GM19025 (cell line): Measurements from ENCODE around the gene NCKAP5.

Source experiments
- ATAC-seq: cut with Tn5 transposase; IDR thresholded peaks from one replicate; pipeline ENCODE4 v1.9.1; 2021; ENCODE audit warnings: mild to moderate bottlenecking, low read depth, moderate library complexity; ENCODE audit not compliant: unreplicated experiment

Gene NCKAP5

DNA sequence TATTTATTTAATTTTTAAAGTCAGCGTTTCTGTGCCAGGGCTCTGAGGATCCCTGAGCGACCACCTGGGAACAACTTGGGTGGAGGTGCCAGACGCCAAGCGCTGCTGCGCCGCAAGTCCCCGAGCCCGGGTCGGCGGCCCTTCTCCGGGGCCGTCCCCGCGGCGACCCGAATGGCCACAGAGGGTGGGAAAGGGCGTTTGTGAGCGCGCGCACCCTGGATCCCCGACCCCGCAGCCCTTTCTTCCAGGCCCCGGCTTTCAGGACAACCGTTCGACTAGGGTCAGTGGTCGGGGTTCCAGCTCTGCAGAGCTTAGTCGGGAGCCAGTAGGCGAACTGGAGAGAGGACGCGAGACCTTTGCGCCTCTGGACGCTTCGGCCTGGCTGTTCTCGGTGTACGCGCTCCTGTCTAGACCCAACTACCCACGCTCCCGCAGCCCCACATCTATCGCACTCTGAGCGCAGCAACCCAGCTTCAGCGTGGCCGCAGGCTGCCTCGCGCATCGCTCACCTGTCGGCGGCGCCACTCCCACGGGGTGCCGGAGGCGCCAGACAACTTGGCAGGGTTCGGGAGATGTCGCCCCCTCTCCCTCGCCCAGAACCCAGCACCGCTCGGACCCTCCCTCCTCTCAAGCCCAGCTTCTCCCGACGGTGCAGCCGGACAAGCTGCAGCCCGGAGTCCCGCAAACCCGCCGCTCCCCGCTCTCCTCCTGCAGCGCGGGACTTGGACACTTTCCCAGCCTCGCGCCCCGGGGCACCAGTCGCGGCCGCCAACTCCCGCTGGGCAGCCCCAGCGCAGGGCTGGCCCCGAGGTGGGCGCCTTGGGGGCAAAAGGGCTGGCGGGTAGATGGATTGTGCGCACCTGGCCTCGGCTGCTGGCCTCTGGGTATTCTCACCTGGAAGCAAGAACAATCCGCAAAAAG is 899.0 kb downstream of the NCKAP5 start:
- no peak for ATAC-seq

DNA sequence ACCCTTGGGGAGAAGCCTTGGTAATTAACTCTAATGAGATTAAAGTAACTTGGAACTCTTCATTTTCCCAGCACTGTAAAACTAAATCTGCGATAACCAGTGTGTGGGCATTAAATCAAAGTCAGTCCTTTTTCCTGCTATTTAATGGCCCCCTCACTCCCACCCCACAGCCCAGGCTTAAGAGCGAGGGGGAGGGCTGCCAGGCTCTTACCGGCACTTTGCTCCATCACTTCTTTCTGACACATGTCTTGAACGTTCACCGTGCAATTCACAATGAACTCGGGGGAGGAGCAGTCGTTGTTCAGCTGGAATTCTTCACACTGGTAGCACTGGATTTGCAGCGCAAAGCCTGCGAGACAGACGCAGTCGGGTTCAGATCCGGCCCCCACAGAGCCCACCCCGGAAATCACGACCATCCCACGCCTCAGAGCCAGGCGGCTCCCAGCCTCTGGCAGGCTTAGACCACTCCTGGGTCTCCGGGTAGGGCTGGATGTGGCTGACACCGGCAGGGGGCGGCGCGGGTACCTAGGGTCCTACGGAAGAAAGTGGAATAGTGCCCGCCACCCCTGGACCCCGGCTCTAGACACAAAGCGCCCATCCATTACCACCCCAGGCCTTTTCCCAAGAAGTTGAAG is 900.0 kb downstream of the NCKAP5 start:
- ATAC-seq: no peak

DNA sequence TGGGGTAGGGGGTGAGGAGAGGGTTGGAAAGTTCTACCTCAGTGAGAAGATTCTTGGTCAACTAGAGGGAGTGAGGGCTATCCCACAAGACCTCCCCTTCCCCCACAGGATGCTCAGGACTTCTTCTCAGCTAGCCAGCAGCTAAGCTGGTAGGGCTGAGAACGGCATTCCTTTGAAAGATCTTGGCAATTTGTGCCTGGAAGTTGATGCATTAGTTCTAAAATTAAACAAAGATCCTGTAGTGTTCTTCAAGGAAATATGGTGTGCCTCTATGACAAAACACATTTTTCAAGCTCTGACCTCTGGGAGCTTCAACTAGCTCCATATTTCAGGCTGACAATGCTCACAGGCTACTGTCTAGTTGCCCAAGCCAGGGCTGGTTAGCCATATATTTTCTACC is 900.6 kb downstream of the NCKAP5 start:
- no peak for ATAC-seq

DNA sequence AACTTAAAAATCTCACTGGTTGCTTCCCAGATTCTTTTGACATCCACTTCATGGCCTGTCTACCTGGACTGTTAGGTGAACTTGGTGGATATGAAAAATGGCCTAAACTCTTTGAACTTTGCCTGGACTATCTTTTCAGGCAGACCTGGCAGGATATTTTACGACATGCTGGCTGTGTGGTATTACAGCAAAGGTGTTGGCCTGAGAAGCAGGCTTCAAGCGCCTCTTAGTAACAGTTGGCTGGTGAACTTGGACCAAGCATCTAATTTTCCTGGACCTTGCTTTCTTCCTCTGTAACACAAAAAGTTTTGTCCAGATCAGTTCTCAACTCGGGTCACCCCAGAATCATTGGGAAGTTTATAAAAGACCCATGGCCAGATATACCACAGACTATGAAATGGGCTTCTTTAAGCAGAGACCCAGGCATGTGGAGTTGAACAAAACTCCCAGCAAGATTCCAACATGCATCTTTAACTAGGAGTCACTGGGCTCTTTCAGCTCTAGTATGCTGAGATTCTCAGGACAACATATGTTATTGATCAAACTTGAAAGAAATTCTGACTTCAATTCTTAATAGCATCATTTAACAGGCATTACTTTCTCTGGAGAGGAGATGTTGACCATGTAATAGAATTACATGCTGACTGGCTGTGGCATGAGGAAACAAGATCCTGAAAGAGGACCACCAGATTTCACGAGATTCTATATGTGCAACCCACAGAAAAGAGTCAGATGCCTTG is 902.7 kb downstream of the NCKAP5 start:
- no peak for ATAC-seq

DNA sequence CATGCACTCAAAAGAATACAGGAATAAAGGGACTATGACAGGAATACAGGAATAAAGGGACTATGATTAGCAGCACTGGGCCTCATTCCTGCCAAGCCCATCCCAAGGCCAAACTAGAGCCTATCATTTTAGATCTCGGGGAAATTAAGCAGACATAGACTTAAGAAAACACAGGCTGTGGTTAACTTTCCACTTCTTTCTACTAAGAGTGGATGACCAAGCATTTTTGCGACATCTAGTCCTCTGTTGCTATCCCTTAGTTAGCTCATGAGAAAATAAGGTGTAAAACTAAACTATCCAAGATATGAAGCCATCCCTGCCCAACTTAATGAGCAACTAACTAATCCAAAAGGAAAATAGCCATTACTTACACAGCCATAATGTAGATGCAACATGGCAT is 904.2 kb downstream of the NCKAP5 start:
- ATAC-seq: no peak

DNA sequence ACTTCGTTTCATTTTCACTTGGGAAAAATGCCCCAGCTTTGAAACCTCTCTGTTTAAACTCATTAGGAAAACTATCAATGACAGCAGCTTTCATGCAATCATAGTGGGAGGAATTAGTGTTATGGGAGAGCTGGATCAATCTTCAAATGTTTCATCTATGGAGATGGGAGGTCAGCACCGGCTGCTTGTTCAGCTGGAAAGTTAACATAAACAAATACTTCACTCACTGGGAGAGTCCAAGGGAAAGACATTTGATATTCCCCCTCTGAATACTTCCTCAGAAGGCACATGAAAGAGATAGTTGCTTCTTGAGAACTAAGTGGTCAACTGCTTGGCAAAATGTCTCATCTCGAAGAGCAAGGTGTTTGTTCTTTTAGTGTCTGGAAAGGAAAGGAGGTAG is 905.5 kb downstream of the NCKAP5 start:
- no peak for ATAC-seq

DNA sequence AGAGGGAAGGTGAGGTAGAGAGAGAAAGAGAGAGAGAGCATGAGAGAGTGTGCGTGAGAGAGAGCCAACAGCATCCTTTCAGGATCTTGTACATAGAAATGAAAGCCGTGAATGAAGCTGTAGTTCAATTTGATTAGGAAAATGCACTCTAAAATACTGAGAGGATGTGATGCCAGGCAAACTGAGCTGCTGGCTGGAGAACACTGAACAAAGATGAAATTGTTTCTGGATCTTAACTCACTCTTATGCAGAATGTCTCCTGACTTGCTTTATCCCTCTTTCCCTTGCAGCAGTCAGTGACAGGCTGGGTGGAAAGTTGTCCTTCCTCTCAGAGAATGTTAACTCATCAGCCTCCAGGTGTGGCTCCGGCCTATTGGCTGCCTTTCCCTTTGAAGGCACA is 908.9 kb downstream of the NCKAP5 start:
- no peak for ATAC-seq

DNA sequence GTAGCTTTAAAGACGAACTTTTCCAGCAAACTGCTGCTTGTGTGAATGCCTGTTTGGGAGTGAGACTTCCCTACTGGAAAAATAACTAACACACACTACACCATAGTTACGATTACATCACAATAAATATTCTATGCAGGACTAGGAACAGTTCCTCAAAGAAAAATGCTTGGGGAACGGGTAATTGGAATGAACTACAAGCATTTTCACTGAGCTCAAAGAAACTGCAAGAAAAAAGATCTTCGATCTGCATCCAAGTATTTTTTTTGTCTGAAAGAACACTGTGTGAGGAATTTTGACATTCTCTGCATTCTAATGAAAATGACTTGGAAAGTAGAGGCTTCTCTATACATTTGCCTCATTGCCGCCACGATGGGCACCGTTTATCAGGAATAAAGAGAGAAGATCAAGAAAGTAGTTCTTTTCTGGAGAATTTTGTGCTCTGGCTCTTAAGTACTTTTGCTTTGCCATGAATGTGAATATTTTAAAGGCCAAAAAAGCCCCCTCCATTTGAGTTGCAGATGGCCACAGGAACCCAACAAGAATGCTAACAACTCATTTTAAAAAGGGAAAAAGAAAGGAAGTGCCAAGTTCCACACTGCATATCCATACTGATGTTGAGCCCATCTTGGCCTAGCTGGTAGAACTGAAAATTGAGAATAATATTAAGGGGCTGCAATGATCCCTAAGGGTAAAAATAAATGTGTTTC is 911.8 kb downstream of the NCKAP5 start:
- no peak for ATAC-seq

DNA sequence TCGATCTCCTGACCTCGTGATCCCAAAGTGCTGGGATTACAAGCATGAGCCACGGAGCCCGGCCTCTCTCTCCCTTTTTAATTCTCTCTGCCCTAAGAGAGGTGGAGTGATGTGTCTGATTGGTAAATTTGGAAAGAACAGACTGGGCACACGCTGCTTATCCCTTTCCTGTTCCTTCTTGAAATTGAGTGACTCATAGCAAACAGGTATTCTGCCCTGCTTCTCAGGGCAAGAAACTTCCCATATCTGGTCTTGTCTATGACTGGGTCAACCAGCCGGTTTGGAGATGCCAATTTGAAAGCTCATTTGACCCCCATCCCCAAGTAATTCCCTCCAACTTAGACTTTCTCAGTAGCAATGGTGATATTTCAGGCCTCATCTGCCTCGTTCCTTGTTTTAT is 913.3 kb downstream of the NCKAP5 start:
- ATAC-seq: no peak

DNA sequence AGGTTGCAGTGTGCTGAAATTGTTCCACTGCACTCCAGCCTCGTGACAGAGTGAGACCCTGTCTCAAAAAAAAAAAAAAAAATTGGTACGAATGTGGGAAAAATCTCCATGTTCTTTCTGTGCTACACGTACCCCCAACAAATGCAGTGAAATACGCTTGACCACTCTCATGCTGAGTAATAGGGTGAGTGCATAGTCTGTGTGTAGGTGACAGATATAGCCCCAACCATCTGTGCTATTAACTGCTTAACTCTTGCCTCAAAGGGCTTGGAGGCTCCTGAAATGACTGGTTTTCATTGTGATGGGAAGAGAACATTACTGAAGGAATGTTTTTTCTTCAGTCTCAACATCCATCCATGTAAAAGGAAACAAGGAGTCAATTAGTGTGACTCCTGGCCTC is 913.9 kb downstream of the NCKAP5 start:
- no peak for ATAC-seq

DNA sequence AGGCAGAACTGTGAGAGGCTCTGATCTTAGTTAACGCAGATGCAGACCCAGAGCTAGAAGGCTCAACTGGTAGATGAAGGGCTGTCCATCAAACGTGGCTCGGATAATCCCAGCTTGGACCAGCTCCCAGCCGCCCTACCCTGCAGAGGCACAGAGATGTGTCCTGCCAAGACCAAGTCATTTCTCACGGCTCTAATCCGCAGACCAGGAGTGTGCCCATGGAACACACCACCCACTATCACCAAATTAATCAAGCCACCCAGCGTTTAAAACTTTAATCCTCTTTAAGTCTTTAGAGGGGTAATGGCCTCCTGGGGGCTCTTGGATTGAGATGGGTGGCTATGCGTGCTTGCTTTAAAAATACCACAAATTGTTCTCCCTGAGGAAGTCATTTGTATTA is 915.8 kb downstream of the NCKAP5 start:
- ATAC-seq: no peak

DNA sequence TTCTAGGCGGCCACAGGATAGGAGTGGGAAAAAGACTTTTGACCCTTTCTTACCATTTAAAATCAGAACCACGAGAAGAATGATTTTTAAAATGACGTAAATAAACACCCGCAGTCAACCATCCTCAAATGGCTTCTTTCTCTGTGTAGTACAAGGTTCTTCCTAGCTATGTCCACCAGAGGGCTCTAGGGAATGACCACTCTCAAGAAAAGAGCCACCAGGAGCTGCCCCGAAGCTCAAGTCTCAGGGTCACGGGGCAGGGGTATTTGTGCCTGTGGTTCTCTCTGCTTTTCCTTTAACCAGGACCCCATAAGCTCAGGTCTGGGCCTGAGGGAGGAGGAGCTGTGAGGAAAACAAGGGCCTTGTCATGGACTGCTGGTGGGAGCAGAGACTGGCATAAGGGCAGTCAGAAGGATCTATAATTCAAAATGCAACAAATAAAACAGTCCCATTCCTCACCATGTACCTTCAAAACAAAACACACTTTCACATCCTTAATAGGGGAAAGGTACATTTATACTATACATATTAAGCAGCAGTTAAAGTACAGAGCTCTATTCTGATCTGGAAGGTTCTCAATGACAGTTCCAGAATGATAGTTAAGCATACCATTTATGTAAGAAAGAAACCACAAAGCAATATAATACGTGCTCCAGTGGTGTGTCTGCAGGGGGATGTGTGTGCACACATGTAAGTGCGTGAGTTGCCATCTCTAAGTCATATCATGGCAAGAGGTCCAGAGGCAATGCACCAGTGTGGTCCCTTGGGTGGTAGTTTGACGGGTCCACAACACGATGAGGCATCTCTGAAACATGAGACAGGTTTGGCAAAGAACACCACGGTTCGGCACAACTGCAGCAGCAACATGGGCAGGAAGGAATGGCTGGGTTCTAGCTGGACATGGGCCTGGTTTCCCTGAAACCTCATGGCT is 916.9 kb downstream of the NCKAP5 start:
- ATAC-seq: no peak

DNA sequence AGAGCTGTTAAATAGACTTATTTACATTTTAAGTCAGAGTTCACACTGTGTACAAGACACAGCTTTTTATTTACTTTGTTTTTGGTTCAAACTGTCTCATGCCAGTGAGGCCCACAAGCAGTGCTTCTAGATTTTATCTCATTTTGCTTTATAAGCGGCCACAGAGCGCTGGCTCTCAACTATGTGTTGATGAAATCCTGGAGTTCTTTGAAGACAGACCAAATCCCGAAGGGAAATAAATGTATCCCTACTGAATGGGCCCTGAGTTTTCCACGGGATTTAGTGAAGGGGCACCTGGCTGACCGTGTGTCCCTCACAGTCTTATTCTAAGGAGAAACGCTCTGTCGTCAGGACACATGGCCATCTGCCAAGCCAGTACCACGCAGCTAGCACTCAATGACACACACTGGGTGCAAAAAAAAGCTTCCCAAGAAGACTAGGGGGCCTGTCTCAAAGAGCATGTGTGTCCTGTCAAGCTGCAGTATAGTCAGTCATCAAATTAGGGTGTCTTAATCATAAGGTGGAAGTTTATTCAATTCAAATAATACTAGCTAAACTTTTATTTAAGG is 921.6 kb downstream of the NCKAP5 start:
- no peak for ATAC-seq

DNA sequence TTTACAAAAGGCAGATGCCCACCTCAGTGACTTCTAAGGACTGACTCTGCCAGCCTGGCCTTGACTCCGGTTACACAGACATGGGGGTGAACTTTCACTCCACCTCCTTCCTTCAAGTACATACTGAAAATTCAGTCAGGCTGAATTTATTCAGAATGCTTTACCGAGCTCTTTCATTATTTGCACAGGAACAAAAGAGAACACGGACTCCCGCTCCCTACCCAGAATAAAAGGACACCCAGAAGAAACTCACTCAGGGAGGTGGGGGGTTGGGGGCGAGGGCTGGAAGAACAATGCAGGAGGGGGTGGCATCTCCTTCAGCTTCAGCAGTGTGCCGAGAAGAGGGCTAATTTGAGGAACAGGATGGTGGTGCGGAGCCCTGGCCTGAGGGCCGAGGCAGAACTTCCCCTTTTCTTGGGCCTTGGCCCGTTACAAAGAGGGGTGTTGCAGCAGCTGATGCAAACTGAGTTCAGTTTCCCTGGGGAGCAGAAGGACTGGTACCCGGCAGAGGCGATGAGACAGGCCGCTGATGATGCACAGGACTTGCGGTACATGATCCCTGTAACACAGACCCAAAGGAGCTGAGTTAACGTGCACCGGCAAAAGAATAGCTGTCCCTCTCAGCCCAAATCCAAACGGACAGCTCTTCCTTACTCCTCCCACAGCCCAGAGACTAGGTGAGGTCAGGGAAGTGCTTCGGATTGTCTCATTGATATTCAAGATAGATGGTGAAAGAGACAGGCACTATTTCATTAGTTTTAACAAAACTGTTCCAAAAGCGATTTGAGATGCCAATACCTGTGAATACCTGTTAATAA is 922.3 kb downstream of the NCKAP5 start:
- peak; percentile 65 for ATAC-seq

DNA sequence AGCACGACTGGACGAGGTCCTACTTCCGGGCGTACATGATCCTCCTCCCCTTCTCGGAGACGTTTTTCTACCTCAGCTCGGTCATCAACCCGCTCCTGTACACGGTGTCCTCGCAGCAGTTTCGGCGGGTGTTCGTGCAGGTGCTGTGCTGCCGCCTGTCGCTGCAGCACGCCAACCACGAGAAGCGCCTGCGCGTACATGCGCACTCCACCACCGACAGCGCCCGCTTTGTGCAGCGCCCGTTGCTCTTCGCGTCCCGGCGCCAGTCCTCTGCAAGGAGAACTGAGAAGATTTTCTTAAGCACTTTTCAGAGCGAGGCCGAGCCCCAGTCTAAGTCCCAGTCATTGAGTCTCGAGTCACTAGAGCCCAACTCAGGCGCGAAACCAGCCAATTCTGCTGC is 923.1 kb downstream of the NCKAP5 start:
- ATAC-seq: no peak

DNA sequence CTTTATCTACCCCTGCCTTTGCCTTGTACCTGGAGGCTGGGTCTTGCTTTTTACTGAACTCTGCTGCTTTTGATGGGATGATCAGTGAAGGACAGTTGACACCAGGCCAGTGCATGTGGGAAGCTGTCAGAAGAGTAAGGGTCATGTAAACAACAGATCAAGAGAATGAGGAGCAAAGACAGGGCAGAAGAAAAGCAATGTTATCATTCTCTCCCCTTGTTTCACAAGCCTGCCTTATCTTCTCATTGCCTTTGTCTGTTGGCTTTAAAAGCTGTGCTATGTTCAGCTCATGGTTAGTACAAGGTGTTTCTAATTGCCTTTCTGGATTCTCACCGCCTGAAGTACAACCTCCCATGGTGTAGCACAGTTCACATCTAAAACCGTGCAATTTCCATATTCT is 925.8 kb downstream of the NCKAP5 start:
- ATAC-seq: no peak

DNA sequence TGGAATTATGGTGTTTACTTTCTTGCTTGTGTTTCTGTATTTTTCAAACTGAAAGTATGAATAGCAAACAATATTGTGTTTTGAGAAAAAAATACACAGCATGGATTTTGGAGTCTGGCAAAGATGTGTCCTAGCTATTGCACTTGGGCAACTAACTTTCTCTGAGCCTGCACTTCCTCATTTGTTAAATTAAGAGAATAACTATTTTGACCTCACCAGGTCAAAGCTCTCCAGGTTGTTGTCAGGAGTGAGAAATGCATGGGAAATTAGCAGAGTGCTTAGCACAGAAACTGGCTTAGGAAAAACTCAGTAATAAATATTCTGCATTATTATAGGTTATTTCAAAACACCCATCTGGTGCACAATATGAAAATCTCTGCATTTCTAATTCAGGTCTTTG is 926.4 kb downstream of the NCKAP5 start:
- ATAC-seq: no peak

DNA sequence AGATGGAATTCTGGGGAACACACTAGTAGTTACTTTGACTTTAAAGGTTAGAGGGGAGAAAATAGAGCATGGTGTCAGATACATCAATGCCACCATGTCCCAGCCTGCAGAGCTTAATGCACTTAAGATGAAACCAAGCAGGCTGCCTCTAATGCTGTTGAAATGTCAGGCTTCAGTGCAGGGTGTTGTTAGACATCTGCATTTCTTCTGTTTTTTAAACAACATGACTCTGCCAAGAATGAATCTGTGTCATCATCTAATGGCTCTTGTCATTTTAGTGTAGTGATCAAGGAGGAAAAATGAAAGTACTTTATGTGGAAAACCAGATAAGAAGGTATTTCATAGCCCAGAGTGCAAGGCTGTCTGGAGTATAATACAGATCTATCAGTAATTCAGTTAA is 928.1 kb downstream of the NCKAP5 start:
- no peak for ATAC-seq
